ENCODE results near the gene SBK2.
"Not testable (repeated sequence)": the region's sequence is repeated elsewhere in the genome, so short reads cannot be mapped to it uniquely, and the experiment has no call there.

The SBK2 gene

GRCh38 chr19:55536951-55537740 lies at the start of gene SBK2:
SBK2 (minus strand) TSS chr19:55537133; CDS start chr19:55536294, 839 bp downstream.
- no peak for DNase-seq (ENCODE audit: low read depth)

- DNase-seq (ENCODE audit: low read depth), result no peak
These were observed 48.9 kb upstream of the SBK2 start for GRCh38 chr19:55585658-55586339.

GRCh38 chr19:55584871-55585270 lies 47.9 kb upstream of the SBK2 start:
- DNase-seq (ENCODE audit: low read depth), result no peak

- DNase-seq (ENCODE audit: low read depth), result not testable (repeated sequence)
These were observed 47.0 kb upstream of the SBK2 start for GRCh38 chr19:55583897-55584296.

- DNase-seq (ENCODE audit: low read depth), result not testable (repeated sequence)
These were observed 45.4 kb upstream of the SBK2 start for GRCh38 chr19:55582284-55582683.

GRCh38 chr19:55581823-55582223 lies 44.9 kb upstream of the SBK2 start:
- no peak for DNase-seq (ENCODE audit: low read depth)

- DNase-seq (ENCODE audit: low read depth), result no peak
These were observed 44.4 kb upstream of the SBK2 start for GRCh38 chr19:55581145-55581822.

- peak; percentile 50 for DNase-seq (ENCODE audit: low read depth)
These were observed 43.8 kb upstream of the SBK2 start, which contains the start of gene ZNF579 for GRCh38 chr19:55580628-55581144. ZNF579 (minus strand) TSS chr19:55580848; CDS start chr19:55579639, 1,209 bp downstream.

- DNase-seq (ENCODE audit: low read depth), result no peak
These were observed 43.1 kb upstream of the SBK2 start for GRCh38 chr19:55579766-55580621.

GRCh38 chr19:55578761-55579747 lies 42.1 kb upstream of the SBK2 start:
- no peak for DNase-seq (ENCODE audit: low read depth)

- DNase-seq (ENCODE audit: low read depth), result no peak
These were observed 41.3 kb upstream of the SBK2 start for GRCh38 chr19:55578031-55578760.

- no peak for DNase-seq (ENCODE audit: low read depth)
These were observed 39.8 kb upstream of the SBK2 start for GRCh38 chr19:55576746-55577145.

- DNase-seq (ENCODE audit: low read depth), result not testable (repeated sequence)
These were observed 37.0 kb upstream of the SBK2 start for GRCh38 chr19:55573929-55574328.

- not testable (repeated sequence) for DNase-seq (ENCODE audit: low read depth)
These were observed 32.5 kb upstream of the SBK2 start for GRCh38 chr19:55569477-55569876.

GRCh38 chr19:55567708-55568328 lies 30.9 kb upstream of the SBK2 start:
- no peak for DNase-seq (ENCODE audit: low read depth)

GRCh38 chr19:55566823-55567222 lies 29.9 kb upstream of the SBK2 start:
- DNase-seq (ENCODE audit: low read depth), result no peak

GRCh38 chr19:55563261-55563690 lies 26.3 kb upstream of the SBK2 start:
- no peak for DNase-seq (ENCODE audit: low read depth)

- no peak for DNase-seq (ENCODE audit: low read depth)
These were observed 22.8 kb upstream of the SBK2 start for GRCh38 chr19:55559684-55560083.

- DNase-seq (ENCODE audit: low read depth), result no peak
These were observed 17.8 kb upstream of the SBK2 start for GRCh38 chr19:55554741-55555152.

Measured in stimulated activated CD8-positive, alpha-beta memory T cell treated with anti-CD3 and anti-CD28 coated beads, Interleukin-15, amount 100 ng/mL, for 1 hour (primary cell).